Adrenal gland (tissue), 12 donors: ENCODE measurements around the gene NSG2. TPM values are rescaled to one million over a fixed set of nuclear protein-coding genes. Genes with fewer than 3 reads are reported as not detected.
A peak's percentile ranks its signal among the peaks of the same experiment; 100 is the strongest.

Source experiments
- DNase-seq, 7 donors: peaks; one replicate each; pipeline ENCODE4 v3.0.0-alpha.2; 2019 to 2020
- H3K27ac ChIP-seq, 5 donors: fragments of 200-600 bp; sonication (generic) in 4 of 5; 1 replicate in 3 of 5; 2 replicates in 2 of 5; pipeline versions ENCODE4 v1.5.1 to v1.8.0; 2016 to 2020; ENCODE audit warnings: mild to moderate bottlenecking in 1 of 5
- H3K27me3 ChIP-seq: fragments of 200-600 bp; 2 replicates; pipeline ENCODE4 v1.8.0; 2021
- H3K36me3 ChIP-seq, 2 donors: fragments of 200-600 bp; replicated peaks in 1 of 2; 1 replicate in 1 of 2; 2 replicates in 1 of 2; pipeline versions ENCODE4 v1.5.1 to v1.8.0; 2018 to 2022
- H3K4me1 ChIP-seq, 2 donors: fragments of 200-600 bp; replicated peaks in 1 of 2; 1 replicate in 1 of 2; 2 replicates in 1 of 2; pipeline versions ENCODE4 v1.5.1 to v1.8.0; 2018 to 2021
- H3K4me3 ChIP-seq, 4 donors: fragments of 200-600 bp; sonication (generic) in 3 of 4; one replicate each; pipeline ENCODE4 v1.5.1; 2016 to 2018
- H3K9me3 ChIP-seq, 3 donors: fragments of 200-600 bp; sonication (generic) in 1 of 3; replicated peaks in 1 of 3; 1 replicate in 2 of 3; 2 replicates in 1 of 3; pipeline versions ENCODE4 v1.5.1 to v1.8.0; 2016 to 2021
- CTCF ChIP-seq, 6 experiments: fragments of 450-650 bp in 4 of 6; fragments of 200-600 bp in 2 of 6; sonication (generic) in 1 of 6; IDR thresholded peaks; 1 replicate in 5 of 6; 2 replicates in 1 of 6; pipeline versions ENCODE4 v1.5.1 to v1.8.0; 2016 to 2021; ENCODE audit warnings: antibody characterized with exemption in 6 of 6, mild to moderate bottlenecking in 2 of 6, moderate library complexity in 1 of 6
- POLR2A ChIP-seq, 2 donors: fragments of 450-650 bp; IDR thresholded peaks; one replicate each; pipeline ENCODE4 v1.6.1; 2017; ENCODE audit warnings: antibody characterized with exemption in 2 of 2, mild to moderate bottlenecking in 2 of 2, moderate library complexity in 1 of 2
- WGBS, 4 donors: extraction: QIAGEN DNeasy Blood & Tissue Kit in 2 of 4; methylation state at CpG; one replicate each; pipeline versions ENCODE4 v1.1.5 to v1.1.7; 2013 to 2017; 5-methylcytosine and 5-hydroxymethylcytosine counted together
- intact Hi-C, 2 donors: fragments of 100-400 bp; cut with DNase I; formaldehyde crosslinking; loops; one replicate each; pipeline versions ENCODE4 v1.14.1 to v1.15.0; 2022 to 2023
- polyA plus RNA-seq, 3 donors: library from polyadenylated mRNA; stranded (reverse); fragments of 200-250 nt in 2 of 3; fragments of 350-450 nt in 1 of 3; fragmentation: Illumina TruSeq in 1 of 3; extraction: RNeasy Lipid Tissue Mini Kit (QIAGEN cat#74804) in 1 of 3; gene quantifications; one replicate each; pipeline ENCODE4 v1.2.3, GENCODE V29; 2013 to 2014
- total RNA-seq, 9 donors: library from RNA; depleted of rRNA in 4 of 9; stranded (reverse); fragments of >200 nt in 4 of 9; fragments of 120-200 nt in 1 of 9; fragmentation: NEBNext Ultra II Directional in 1 of 9; extraction: Animal tissue kit (Norgen Biotek cat#: 25700) in 1 of 9; gene quantifications; one replicate each; pipeline versions ENCODE4 v1.1.0 to v1.2.4, GENCODE V29; 2013 to 2023
- donor health status: healthy with polysubstance abuse.
- donor health status: Bipolar disorder and iron deficiency.
- donor health status: DM: yes; HTN: yes; CAD: no.
- donor health status: DM: no; HTN: no; CAD: no.
- donor health status: DM: no; HTN: no; CAD: no.
- donor health status: DM: yes; HTN: yes; CAD: no.

Gene NSG2
- total and polyA plus RNA-seq, 12 donors, result 0.25 to 40.9 (median 11.7) TPM; not detected in 1

- intact Hi-C loops, result no loop called here
- no peaks in the 10 kb centered on the region for H3K27me3 ChIP-seq
- no peak for TF ChIP-seq POLR2A (IDR thresholded peaks at IDR 0.05)
- no peak for TF ChIP-seq CTCF (IDR thresholded peaks at IDR 0.05)
- H3K27ac ChIP-seq, result no peak overlapping the region
- DNase-seq, result no peak
- no peaks in the 10 kb centered on the region for H3K4me1 ChIP-seq
- H3K36me3 ChIP-seq, result no peaks in the 10 kb centered on the region
- WGBS, 4 donors, result 63 to 72% (median 69%) methylated on average over 3 of the region's 3 CpGs
- H3K4me3 ChIP-seq, result no peak overlapping the region
- no peaks in the 10 kb centered on the region for H3K9me3 ChIP-seq
Measured at GRCh38 chr5:174078416-174078815, 32.9 kb downstream of the NSG2 start.

- TF ChIP-seq POLR2A (IDR thresholded peaks at IDR 0.05) (no peak), CTCF (IDR thresholded peaks at IDR 0.05) (no peak)
- no peaks in the 10 kb centered on the region for H3K4me1 ChIP-seq
- H3K9me3 ChIP-seq, result no peaks in the 10 kb centered on the region
- no peaks in the 10 kb centered on the region for H3K36me3 ChIP-seq
- H3K4me3 ChIP-seq, result no peak overlapping the region
- intact Hi-C loops, result no loop called here
- WGBS, 4 donors, result 87 to 96% (median 94%) methylated on average over 2 of the region's 2 CpGs
- DNase-seq, result no peak
- H3K27me3 ChIP-seq, result no peaks in the 10 kb centered on the region
- no peak overlapping the region for H3K27ac ChIP-seq
Measured at GRCh38 chr5:174082286-174082685, 36.8 kb downstream of the NSG2 start.

GRCh38 chr5:174083056-174083827 is 37.7 kb downstream of the NSG2 start:
- H3K4me1 ChIP-seq, result no peaks in the 10 kb centered on the region
- H3K4me3 ChIP-seq, result no peak overlapping the region
- H3K27ac ChIP-seq, result no peak overlapping the region
- no peak for DNase-seq
- no peaks in the 10 kb centered on the region for H3K27me3 ChIP-seq
- H3K36me3 ChIP-seq, result no peaks in the 10 kb centered on the region
- no peaks in the 10 kb centered on the region for H3K9me3 ChIP-seq
- intact Hi-C loops, result no loop called here
- TF ChIP-seq CTCF (IDR thresholded peaks at IDR 0.05) (no peak), POLR2A (IDR thresholded peaks at IDR 0.05) (no peak)
- 77 to 82% (median 79%) methylated on average over 12 of the region's 12 CpGs for WGBS, 4 donors

GRCh38 chr5:174084691-174085154 is 39.2 kb downstream of the NSG2 start:
- 63 to 75% (median 67%) methylated on average over 3 to 8 of the region's 8 CpGs for WGBS, 4 donors
- DNase-seq, result peak in 1 of 7 donors; percentile 75
- Histone ChIP-seq H3K4me1 (no peaks in the 10 kb centered on the region), H3K27me3 (no peaks in the 10 kb centered on the region), H3K9me3 (no peaks in the 10 kb centered on the region), H3K27ac (no peak overlapping the region), H3K36me3 (no peaks in the 10 kb centered on the region), H3K4me3 (no peak overlapping the region)
- TF ChIP-seq CTCF (IDR thresholded peaks at IDR 0.05) (no peak), POLR2A (IDR thresholded peaks at IDR 0.05) (no peak)
- intact Hi-C loops, result no loop called here
